Erythroblast (primary cell): ENCODE results near the gene CEACAM6.

Experiments
- GATA1 ChIP-seq: IDR thresholded peaks from 2 replicates; pipeline ENCODE4 v1.6.1; 2011; ENCODE audit warnings: low read depth, mild to moderate bottlenecking, control low read depth, low read length, moderate library complexity
- POLR2A ChIP-seq: IDR thresholded peaks from 2 replicates; pipeline ENCODE4 v1.6.1; 2011; ENCODE audit warnings: mild to moderate bottlenecking, low read length

- TF ChIP-seq POLR2A = no peak
- TF ChIP-seq GATA1 = no peak
Observed at GRCh38 chr19:41815301-41815700, 60.0 kb downstream of the CEACAM6 start.
